BE2C (cell line): ENCODE results near the gene IRS2. TPM values are rescaled to one million over a fixed set of nuclear protein-coding genes. Genes with fewer than 3 reads are reported as not detected.
A peak's percentile ranks its signal among the peaks of the same experiment; 100 is the strongest.
"Not testable (repeated sequence)": the region's sequence is repeated elsewhere in the genome, so short reads cannot be mapped to it uniquely, and the experiment has no call there.

ENCODE experiments used
- DNase-seq: peaks from one replicate; pipeline ENCODE4 v3.0.0-alpha.2; 2020
- H3K27me3 ChIP-seq: fragments of 250-450 bp; sonication (Bioruptor Pico); 2 replicates; pipeline ENCODE4 v1.5.1; 2020; ENCODE audit warnings: mild to moderate bottlenecking
- H3K36me3 ChIP-seq: fragments of 250-450 bp; sonication (Bioruptor Pico); 2 replicates; pipeline ENCODE4 v1.5.1; 2020; ENCODE audit warnings: mild to moderate bottlenecking
- H3K4me1 ChIP-seq: fragments of 250-450 bp; sonication (Bioruptor Pico); 2 replicates; pipeline ENCODE4 v1.5.1; 2020
- H3K4me3 ChIP-seq: 2 replicates; pipeline ENCODE4 v1.5.1; 2011; ENCODE audit warnings: low read depth, low read length
- H3K9me3 ChIP-seq: fragments of 250-450 bp; sonication (Bioruptor Pico); 2 replicates; pipeline ENCODE4 v1.5.1; 2020
- CTCF ChIP-seq: IDR thresholded peaks from 2 replicates; pipeline ENCODE4 v1.5.1; 2012; ENCODE audit warnings: mild to moderate bottlenecking, low read depth, low read length
- polyA plus RNA-seq: library from polyadenylated mRNA; unstranded; fragments of >200 nt; gene quantifications from one replicate; pipeline ENCODE4 v1.2.1, GENCODE V29; 2012; ENCODE audit warnings: low read depth, missing spikeins; ENCODE audit not compliant: insufficient read length, insufficient read depth

Gene IRS2
- 28.7 TPM for polyA plus RNA-seq

GRCh38 chr13:109786457-109787134 is at the start of gene IRS2:
IRS2 (minus strand) TSS chr13:109786583; CDS start chr13:109786053, 530 bp downstream.
- Histone ChIP-seq H3K36me3 (peaks cover 14% of the 10 kb centered on the region), H3K4me3 (peak within 1 kb of the TSS; percentile 77), H3K9me3 (no peaks in the 10 kb centered on the region), H3K4me1 (peaks cover 4% of the 10 kb centered on the region; the same call in 1 of the 2 replicates), H3K27me3 (peaks cover 30% of the 10 kb centered on the region)
- DNase-seq, result peak; percentile 95
- TF ChIP-seq CTCF, result no peak

- Histone ChIP-seq H3K4me3 (no peak overlapping the region), H3K36me3 (no peaks in the 10 kb centered on the region), H3K27me3 (peaks cover 43% of the 10 kb centered on the region), H3K9me3 (no peaks in the 10 kb centered on the region), H3K4me1 (no peaks in the 10 kb centered on the region)
- TF ChIP-seq CTCF, result no peak
- no peak for DNase-seq
Observed at GRCh38 chr13:109834973-109835720, 48.8 kb upstream of the IRS2 start.

GRCh38 chr13:109833940-109834339 is 47.6 kb upstream of the IRS2 start:
- H3K4me1 ChIP-seq, result no peaks in the 10 kb centered on the region
- no peak for DNase-seq
- no peaks in the 10 kb centered on the region for H3K9me3 ChIP-seq
- no peak for TF ChIP-seq CTCF
- H3K36me3 ChIP-seq, result no peaks in the 10 kb centered on the region
- H3K4me3 ChIP-seq, result no peak overlapping the region
- H3K27me3 ChIP-seq, result peaks cover 43% of the 10 kb centered on the region

GRCh38 chr13:109833071-109833470 is 46.7 kb upstream of the IRS2 start:
- peaks cover 43% of the 10 kb centered on the region for H3K27me3 ChIP-seq

GRCh38 chr13:109828591-109829316 is 42.4 kb upstream of the IRS2 start:
- DNase-seq, H3K4me3 ChIP-seq, H3K36me3 ChIP-seq, H3K4me1 ChIP-seq, H3K9me3 ChIP-seq: not testable (repeated sequence)
- H3K27me3 ChIP-seq, result peaks cover 12% of the 10 kb centered on the region

More at GRCh38 chr13:109833071-109833470, 46.7 kb upstream of the IRS2 start:
- TF ChIP-seq CTCF, result no peak
- no peaks in the 10 kb centered on the region for H3K36me3 ChIP-seq
- H3K9me3 ChIP-seq, result no peaks in the 10 kb centered on the region
- H3K4me3 ChIP-seq, result no peak overlapping the region
- DNase-seq, result no peak
- H3K4me1 ChIP-seq, result no peaks in the 10 kb centered on the region

- H3K27me3 ChIP-seq, result peaks cover 24% of the 10 kb centered on the region
- H3K4me3 ChIP-seq, H3K4me1 ChIP-seq, DNase-seq, H3K9me3 ChIP-seq, H3K36me3 ChIP-seq: not testable (repeated sequence)
Observed at GRCh38 chr13:109823201-109823600, 36.8 kb upstream of the IRS2 start.
